DOHH2 (cell line): ENCODE measurements around the gene MBTD1.

Experiments used
- CTCF ChIP-seq: fragments of 200-600 bp; sonication (generic); IDR thresholded peaks from one replicate; pipeline ENCODE4 v1.5.1; 2014; ENCODE audit warnings: antibody characterized with exemption, mild to moderate bottlenecking, low read depth, low read length; ENCODE audit not compliant: poor library complexity, severe bottlenecking
- EZH2phosphoT487 ChIP-seq: fragments of 200-600 bp; sonication (generic); IDR thresholded peaks from 2 replicates; pipeline ENCODE4 v1.6.1; 2017; ENCODE audit warnings: borderline replicate concordance, mild to moderate bottlenecking, antibody characterized with exemption, low read length, moderate library complexity, mixed read lengths

GRCh38 chr17:51164911-51165679 is 94.8 kb downstream of the MBTD1 start:
- TF ChIP-seq CTCF (no peak), EZH2phosphoT487 (no peak)
